SK-N-SH treated with all-trans-retinoic acid at 6 μM for 48 hours (cell line): ENCODE data around the gene QSOX1.

Source experiments
- ATAC-seq: fragments of 200-7000 bp; cut with Tn5 transposase; 3 replicates; pipeline ENCODE4 v1.9.1; 2020; ENCODE audit warnings: mild to moderate bottlenecking, moderate library complexity
- ARNTL ChIP-seq: fragments of 450-650 bp; formaldehyde crosslinking; IDR thresholded peaks from 2 replicates; pipeline ENCODE4 v1.5.0; 2020; ENCODE audit warnings: low read depth, mild to moderate bottlenecking, moderate library complexity, borderline replicate concordance
- BACH2 ChIP-seq: fragments of 250-450 bp; sonication (Bioruptor Pico); IDR thresholded peaks from 2 replicates; pipeline ENCODE4 v1.9.0; 2021; ENCODE audit warnings: mild to moderate bottlenecking, borderline replicate concordance
- CSDC2 ChIP-seq: fragments of 250-450 bp; sonication (Bioruptor Pico); IDR thresholded peaks from 2 replicates; pipeline ENCODE4 v1.5.0; 2020; ENCODE audit warnings: mild to moderate bottlenecking, moderate library complexity
- ESRRG ChIP-seq: fragments of 250-450 bp; sonication (Bioruptor Pico); IDR thresholded peaks from 2 replicates; pipeline ENCODE4 v1.6.1; 2021; ENCODE audit warnings: mild to moderate bottlenecking
- GLIS3 ChIP-seq: fragments of 250-450 bp; sonication (Bioruptor Pico); IDR thresholded peaks from 2 replicates; pipeline ENCODE4 v1.5.0; 2020; ENCODE audit warnings: mild to moderate bottlenecking, moderate library complexity
- ISL1 ChIP-seq: fragments of 250-450 bp; sonication (Bioruptor Pico); IDR thresholded peaks from 2 replicates; pipeline ENCODE4 v2.1.2; 2022; ENCODE audit warnings: mild to moderate bottlenecking, moderate library complexity
- OSR1 ChIP-seq: fragments of 250-450 bp; sonication (Bioruptor Pico); IDR thresholded peaks from 2 replicates; pipeline ENCODE4 v1.8.0; 2022; ENCODE audit warnings: moderate library complexity, mild to moderate bottlenecking, inconsistent platforms
- PPARA ChIP-seq: fragments of 250-450 bp; sonication (Bioruptor Pico); IDR thresholded peaks from 2 replicates; pipeline ENCODE4 v1.5.0; 2020; ENCODE audit warnings: mild to moderate bottlenecking, borderline replicate concordance
- RARB ChIP-seq: fragments of 250-450 bp; sonication (Bioruptor Pico); IDR thresholded peaks from 2 replicates; pipeline ENCODE4 v1.8.0; 2021; ENCODE audit warnings: mild to moderate bottlenecking, moderate library complexity
- SNAI2 ChIP-seq: fragments of 250-450 bp; sonication (Bioruptor Pico); IDR thresholded peaks from 2 replicates; pipeline ENCODE4 v1.5.0; 2020; ENCODE audit warnings: mild to moderate bottlenecking, moderate library complexity
- TCF4 ChIP-seq: fragments of 250-450 bp; sonication (Bioruptor Pico); IDR thresholded peaks from 2 replicates; pipeline ENCODE4 v1.8.0; 2021; ENCODE audit warnings: mild to moderate bottlenecking, moderate library complexity, borderline replicate concordance
- TOX ChIP-seq: fragments of 250-450 bp; sonication (Bioruptor Pico); IDR thresholded peaks from 2 replicates; pipeline ENCODE4 v1.8.0; 2021; ENCODE audit warnings: mild to moderate bottlenecking, moderate library complexity, borderline replicate concordance
- ZC3H10 ChIP-seq: fragments of 250-450 bp; sonication (Bioruptor Pico); IDR thresholded peaks from 2 replicates; pipeline ENCODE4 v1.5.1; 2021; ENCODE audit warnings: mild to moderate bottlenecking, moderate library complexity
- ZFP3 ChIP-seq: fragments of 250-450 bp; sonication (Bioruptor Pico); IDR thresholded peaks from 2 replicates; pipeline ENCODE4 v1.5.0; 2020; ENCODE audit warnings: mild to moderate bottlenecking, moderate library complexity
- ZFP30 ChIP-seq: fragments of 450-650 bp; formaldehyde crosslinking; IDR thresholded peaks from 2 replicates; pipeline ENCODE4 v1.5.0; 2022; ENCODE audit warnings: mild to moderate bottlenecking, moderate library complexity
- ZNF565 ChIP-seq: fragments of 450-650 bp; formaldehyde crosslinking; conservative IDR thresholded peaks from 2 replicates; pipeline ENCODE4 v1.5.0; 2020; ENCODE audit warnings: low read depth, mild to moderate bottlenecking, moderate library complexity
- ZNF70 ChIP-seq: fragments of 450-650 bp; formaldehyde crosslinking; IDR thresholded peaks from 2 replicates; pipeline ENCODE4 v1.5.0; 2020; ENCODE audit warnings: mild to moderate bottlenecking, moderate library complexity
- ZNF8 ChIP-seq: fragments of 450-650 bp; formaldehyde crosslinking; IDR thresholded peaks from 2 replicates; pipeline ENCODE4 v1.5.0; 2020; ENCODE audit warnings: mild to moderate bottlenecking, moderate library complexity
- TF ChIP-seq, protein P1 (sequence below): fragments of 250-450 bp; sonication (Bioruptor Pico); IDR thresholded peaks from 2 replicates; pipeline ENCODE4 v1.8.0; 2020; ENCODE audit warnings: mild to moderate bottlenecking, moderate library complexity, borderline replicate concordance
- TF ChIP-seq, protein P2 (sequence below): fragments of 250-450 bp; sonication (Bioruptor Pico); IDR thresholded peaks from 2 replicates; pipeline ENCODE4 v1.8.0; 2021; ENCODE audit warnings: low read depth, mild to moderate bottlenecking, moderate library complexity, borderline replicate concordance
- TF ChIP-seq, protein P3 (sequence below): fragments of 250-450 bp; sonication (Bioruptor Pico); IDR thresholded peaks from 2 replicates; pipeline ENCODE4 v1.5.1; 2020; ENCODE audit warnings: low read depth, mild to moderate bottlenecking, moderate library complexity
- TF ChIP-seq, protein P4 (sequence below): fragments of 250-450 bp; sonication (Bioruptor Pico); IDR thresholded peaks from 2 replicates; pipeline ENCODE4 v1.5.1; 2021; ENCODE audit warnings: mild to moderate bottlenecking, moderate library complexity
- TF ChIP-seq, protein P5 (sequence below): fragments of 250-450 bp; sonication (Bioruptor Pico); IDR thresholded peaks from 2 replicates; pipeline ENCODE4 v1.5.0; 2020; ENCODE audit warnings: mild to moderate bottlenecking, moderate library complexity

The QSOX1 gene

DNA sequence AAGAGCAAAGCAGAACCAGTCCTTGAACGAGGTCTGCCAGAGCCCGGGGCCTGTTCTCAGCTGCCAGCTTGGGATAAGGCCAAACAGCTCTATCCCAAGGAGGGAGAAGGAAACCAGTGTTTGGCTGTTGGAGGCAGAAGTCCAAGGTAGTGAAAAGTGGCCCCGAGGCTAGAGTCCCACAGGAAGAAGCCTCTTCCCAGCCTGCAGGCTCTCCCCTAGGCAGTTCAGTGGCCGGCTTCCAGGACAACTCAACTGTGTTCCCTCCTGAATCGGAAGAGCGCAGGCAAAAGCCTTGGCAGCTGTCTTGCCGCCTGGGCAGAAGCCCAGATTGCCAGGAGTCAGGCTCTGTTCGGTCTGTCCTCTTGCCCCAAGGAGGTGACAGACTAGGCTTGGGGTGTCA, 19.3 kb downstream of the QSOX1 start:
- no peak for ATAC-seq
- TF ChIP-seq ESRRG: no peak
- TF ChIP-seq, protein P1, sequence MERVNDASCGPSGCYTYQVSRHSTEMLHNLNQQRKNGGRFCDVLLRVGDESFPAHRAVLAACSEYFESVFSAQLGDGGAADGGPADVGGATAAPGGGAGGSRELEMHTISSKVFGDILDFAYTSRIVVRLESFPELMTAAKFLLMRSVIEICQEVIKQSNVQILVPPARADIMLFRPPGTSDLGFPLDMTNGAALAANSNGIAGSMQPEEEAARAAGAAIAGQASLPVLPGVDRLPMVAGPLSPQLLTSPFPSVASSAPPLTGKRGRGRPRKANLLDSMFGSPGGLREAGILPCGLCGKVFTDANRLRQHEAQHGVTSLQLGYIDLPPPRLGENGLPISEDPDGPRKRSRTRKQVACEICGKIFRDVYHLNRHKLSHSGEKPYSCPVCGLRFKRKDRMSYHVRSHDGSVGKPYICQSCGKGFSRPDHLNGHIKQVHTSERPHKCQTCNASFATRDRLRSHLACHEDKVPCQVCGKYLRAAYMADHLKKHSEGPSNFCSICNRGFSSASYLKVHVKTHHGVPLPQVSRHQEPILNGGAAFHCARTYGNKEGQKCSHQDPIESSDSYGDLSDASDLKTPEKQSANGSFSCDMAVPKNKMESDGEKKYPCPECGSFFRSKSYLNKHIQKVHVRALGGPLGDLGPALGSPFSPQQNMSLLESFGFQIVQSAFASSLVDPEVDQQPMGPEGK: no peak
- no peak for TF ChIP-seq ZFP30 (CRISPR knock-in tag)
- no peak for TF ChIP-seq BACH2
- no peak for TF ChIP-seq ZNF70 (CRISPR knock-in tag)
- TF ChIP-seq, all 23 proteins: peak for 0

DNA sequence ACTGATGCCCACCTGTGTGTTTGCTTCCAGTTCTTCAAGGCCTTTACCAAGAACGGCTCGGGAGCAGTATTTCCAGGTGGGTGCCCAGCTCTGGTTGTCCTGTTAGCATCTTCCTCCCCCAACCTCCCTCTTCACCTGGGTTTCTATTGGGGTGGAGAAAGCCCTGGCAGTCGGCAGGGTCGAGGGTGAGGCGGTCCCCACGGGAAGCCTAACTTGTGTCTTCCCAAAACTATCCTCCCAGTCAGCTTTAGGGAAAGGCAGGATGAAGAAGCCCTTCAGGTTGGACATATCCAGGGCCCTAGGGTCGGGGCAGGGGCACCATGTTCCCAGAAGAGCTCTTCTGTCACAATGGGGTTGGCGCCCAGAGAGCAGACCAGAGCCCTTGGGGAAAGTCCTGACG, 20.6 kb downstream of the QSOX1 start:
- no peak for ATAC-seq
- no peak for TF ChIP-seq SNAI2 (CRISPR knock-in tag)
- no peak for TF ChIP-seq TCF4 (CRISPR knock-in tag)
- TF ChIP-seq, protein P1: no peak
- no peak for TF ChIP-seq ISL1 (CRISPR knock-in tag)
- TF ChIP-seq TOX: no peak
- no peak for TF ChIP-seq ZC3H10 (CRISPR knock-in tag)
- TF ChIP-seq, protein P2, sequence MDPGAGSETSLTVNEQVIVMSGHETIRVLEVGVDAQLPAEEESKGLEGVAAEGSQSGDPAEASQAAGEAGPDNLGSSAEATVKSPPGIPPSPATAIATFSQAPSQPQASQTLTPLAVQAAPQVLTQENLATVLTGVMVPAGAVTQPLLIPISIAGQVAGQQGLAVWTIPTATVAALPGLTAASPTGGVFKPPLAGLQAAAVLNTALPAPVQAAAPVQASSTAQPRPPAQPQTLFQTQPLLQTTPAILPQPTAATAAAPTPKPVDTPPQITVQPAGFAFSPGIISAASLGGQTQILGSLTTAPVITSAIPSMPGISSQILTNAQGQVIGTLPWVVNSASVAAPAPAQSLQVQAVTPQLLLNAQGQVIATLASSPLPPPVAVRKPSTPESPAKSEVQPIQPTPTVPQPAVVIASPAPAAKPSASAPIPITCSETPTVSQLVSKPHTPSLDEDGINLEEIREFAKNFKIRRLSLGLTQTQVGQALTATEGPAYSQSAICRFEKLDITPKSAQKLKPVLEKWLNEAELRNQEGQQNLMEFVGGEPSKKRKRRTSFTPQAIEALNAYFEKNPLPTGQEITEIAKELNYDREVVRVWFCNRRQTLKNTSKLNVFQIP (CRISPR knock-in tag): no peak

DNA sequence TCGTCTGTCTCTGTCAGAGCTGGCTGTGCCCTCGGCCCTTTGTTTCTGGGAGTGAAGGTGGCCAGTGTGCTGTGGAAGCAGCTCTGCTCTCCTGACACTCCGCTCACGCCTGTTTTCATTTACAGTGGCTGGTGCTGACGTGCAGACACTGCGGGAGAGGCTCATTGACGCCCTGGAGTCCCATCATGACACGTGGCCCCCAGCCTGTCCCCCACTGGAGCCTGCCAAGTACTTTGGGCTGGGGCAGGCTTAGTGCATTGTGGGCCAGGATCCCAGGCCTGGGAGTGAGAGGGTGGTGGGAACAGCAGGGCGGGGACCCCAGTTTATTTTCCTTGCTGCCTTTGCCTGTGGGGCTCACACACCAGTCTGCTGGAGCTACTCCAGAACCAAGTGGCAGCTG, 21.1 kb downstream of the QSOX1 start:
- ATAC-seq: no peak

DNA sequence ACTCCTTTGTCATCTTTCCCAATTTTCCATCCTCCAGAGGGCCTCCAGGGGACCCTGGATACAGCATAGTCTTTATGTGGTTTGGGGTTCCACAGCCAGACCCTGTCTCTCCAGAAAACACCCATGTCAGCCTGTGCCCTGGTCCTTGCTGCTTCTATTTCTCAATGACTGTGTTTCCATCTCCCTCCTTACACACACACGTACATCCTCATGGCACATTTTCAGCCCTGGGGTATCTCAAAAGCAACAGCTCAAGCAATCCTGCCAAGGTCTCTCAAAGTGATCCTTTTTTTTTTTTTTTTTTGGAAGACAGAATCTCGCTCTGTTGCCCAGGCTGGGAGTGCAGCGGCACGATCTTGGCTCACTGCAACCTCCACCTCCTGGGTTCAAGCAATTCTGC, 22.3 kb downstream of the QSOX1 start:
- no peak for ATAC-seq
- TF ChIP-seq, protein P3, sequence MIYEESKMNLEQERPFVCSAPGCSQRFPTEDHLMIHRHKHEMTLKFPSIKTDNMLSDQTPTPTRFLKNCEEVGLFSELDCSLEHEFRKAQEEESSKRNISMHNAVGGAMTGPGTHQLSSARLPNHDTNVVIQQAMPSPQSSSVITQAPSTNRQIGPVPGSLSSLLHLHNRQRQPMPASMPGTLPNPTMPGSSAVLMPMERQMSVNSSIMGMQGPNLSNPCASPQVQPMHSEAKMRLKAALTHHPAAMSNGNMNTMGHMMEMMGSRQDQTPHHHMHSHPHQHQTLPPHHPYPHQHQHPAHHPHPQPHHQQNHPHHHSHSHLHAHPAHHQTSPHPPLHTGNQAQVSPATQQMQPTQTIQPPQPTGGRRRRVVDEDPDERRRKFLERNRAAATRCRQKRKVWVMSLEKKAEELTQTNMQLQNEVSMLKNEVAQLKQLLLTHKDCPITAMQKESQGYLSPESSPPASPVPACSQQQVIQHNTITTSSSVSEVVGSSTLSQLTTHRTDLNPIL (CRISPR knock-in tag): no peak
- no peak for TF ChIP-seq ESRRG
- no peak for TF ChIP-seq OSR1 (CRISPR knock-in tag)
- TF ChIP-seq TOX: no peak
- TF ChIP-seq ZNF565 (CRISPR knock-in tag): no peak
- TF ChIP-seq ZFP30 (CRISPR knock-in tag): no peak
- TF ChIP-seq ZNF8 (CRISPR knock-in tag): no peak
- TF ChIP-seq, protein P4, sequence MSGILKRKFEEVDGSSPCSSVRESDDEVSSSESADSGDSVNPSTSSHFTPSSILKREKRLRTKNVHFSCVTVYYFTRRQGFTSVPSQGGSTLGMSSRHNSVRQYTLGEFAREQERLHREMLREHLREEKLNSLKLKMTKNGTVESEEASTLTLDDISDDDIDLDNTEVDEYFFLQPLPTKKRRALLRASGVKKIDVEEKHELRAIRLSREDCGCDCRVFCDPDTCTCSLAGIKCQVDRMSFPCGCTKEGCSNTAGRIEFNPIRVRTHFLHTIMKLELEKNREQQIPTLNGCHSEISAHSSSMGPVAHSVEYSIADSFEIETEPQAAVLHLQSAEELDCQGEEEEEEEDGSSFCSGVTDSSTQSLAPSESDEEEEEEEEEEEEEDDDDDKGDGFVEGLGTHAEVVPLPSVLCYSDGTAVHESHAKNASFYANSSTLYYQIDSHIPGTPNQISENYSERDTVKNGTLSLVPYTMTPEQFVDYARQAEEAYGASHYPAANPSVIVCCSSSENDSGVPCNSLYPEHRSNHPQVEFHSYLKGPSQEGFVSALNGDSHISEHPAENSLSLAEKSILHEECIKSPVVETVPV (CRISPR knock-in tag): no peak
- no peak for TF ChIP-seq TCF4 (CRISPR knock-in tag)

More for the DNA sequence above, 21.1 kb downstream of the QSOX1 start:
- TF ChIP-seq TOX (no peak), ZFP30 (CRISPR knock-in tag) (no peak), CSDC2 (CRISPR knock-in tag) (no peak), ARNTL (CRISPR knock-in tag) (no peak), PPARA (CRISPR knock-in tag) (no peak), GLIS3 (CRISPR knock-in tag) (no peak), ESRRG (no peak), ZNF70 (CRISPR knock-in tag) (no peak), ZNF8 (CRISPR knock-in tag) (no peak), OSR1 (CRISPR knock-in tag) (no peak), ZFP3 (CRISPR knock-in tag) (no peak), RARB (CRISPR knock-in tag) (no peak)
- TF ChIP-seq, protein P2 (CRISPR knock-in tag): no peak
- TF ChIP-seq, protein P5, sequence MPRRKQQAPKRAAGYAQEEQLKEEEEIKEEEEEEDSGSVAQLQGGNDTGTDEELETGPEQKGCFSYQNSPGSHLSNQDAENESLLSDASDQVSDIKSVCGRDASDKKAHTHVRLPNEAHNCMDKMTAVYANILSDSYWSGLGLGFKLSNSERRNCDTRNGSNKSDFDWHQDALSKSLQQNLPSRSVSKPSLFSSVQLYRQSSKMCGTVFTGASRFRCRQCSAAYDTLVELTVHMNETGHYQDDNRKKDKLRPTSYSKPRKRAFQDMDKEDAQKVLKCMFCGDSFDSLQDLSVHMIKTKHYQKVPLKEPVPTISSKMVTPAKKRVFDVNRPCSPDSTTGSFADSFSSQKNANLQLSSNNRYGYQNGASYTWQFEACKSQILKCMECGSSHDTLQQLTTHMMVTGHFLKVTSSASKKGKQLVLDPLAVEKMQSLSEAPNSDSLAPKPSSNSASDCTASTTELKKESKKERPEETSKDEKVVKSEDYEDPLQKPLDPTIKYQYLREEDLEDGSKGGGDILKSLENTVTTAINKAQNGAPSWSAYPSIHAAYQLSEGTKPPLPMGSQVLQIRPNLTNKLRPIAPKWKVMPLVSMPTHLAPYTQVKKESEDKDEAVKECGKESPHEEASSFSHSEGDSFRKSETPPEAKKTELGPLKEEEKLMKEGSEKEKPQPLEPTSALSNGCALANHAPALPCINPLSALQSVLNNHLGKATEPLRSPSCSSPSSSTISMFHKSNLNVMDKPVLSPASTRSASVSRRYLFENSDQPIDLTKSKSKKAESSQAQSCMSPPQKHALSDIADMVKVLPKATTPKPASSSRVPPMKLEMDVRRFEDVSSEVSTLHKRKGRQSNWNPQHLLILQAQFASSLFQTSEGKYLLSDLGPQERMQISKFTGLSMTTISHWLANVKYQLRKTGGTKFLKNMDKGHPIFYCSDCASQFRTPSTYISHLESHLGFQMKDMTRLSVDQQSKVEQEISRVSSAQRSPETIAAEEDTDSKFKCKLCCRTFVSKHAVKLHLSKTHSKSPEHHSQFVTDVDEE: no peak
- TF ChIP-seq, all 23 proteins: peak for 0
